Measurements from ENCODE around the gene ZDHHC22.

GRCh38 chr14:77153802-77154201 lies 12.2 kb upstream of the ZDHHC22 start:
- TF ChIP-seq CTCF (IDR thresholded peaks at IDR 0.05): no peak
- no peak for TF ChIP-seq POLR2A (IDR thresholded peaks at IDR 0.05)
- no peak for TF ChIP-seq POLR2AphosphoS5 (IDR thresholded peaks at IDR 0.05)
